Lung (tissue), 16 donors: ENCODE data around the gene DDX3Y. TPM values are rescaled to one million over a fixed set of nuclear protein-coding genes. Genes with fewer than 3 reads are reported as not detected.
A peak's percentile ranks its signal among the peaks of the same experiment; 100 is the strongest.

Source experiments
- ATAC-seq: fragments of 200-7000 bp; cut with Tn5 transposase; one replicate; pipeline ENCODE4 v1.9.1; 2020; ENCODE audit warnings: moderate number of reproducible peaks; ENCODE audit not compliant: insufficient read depth, low FRiP score
- DNase-seq, 3 donors: peaks; one replicate each; pipeline ENCODE4 v3.0.0-alpha.2; 2013 to 2017
- H3K27ac ChIP-seq, 2 donors: one replicate each; pipeline ENCODE4 v1.5.1; 2013; ENCODE audit warnings: mild to moderate bottlenecking in 2 of 2, moderate library complexity in 2 of 2, control low read depth in 1 of 2, inconsistent platforms in 1 of 2, low read depth in 1 of 2, low read length in 1 of 2
- H3K27me3 ChIP-seq, 3 donors: one replicate each; pipeline ENCODE4 v1.5.1; 2013; ENCODE audit warnings: low read length in 2 of 3; ENCODE audit not compliant: control insufficient read depth in 3 of 3, insufficient read depth in 3 of 3
- H3K36me3 ChIP-seq, 4 donors: one replicate each; pipeline ENCODE4 v1.5.1; 2013; ENCODE audit warnings: low read length in 4 of 4, mild to moderate bottlenecking in 1 of 4, moderate library complexity in 1 of 4; ENCODE audit not compliant: control insufficient read depth in 4 of 4, insufficient read depth in 4 of 4
- H3K4me1 ChIP-seq, 5 donors: one replicate each; pipeline ENCODE4 v1.5.1; 2013; ENCODE audit warnings: low read length in 5 of 5, mild to moderate bottlenecking in 2 of 5, moderate library complexity in 1 of 5; ENCODE audit not compliant: control insufficient read depth in 5 of 5, insufficient read depth in 5 of 5
- H3K4me3 ChIP-seq: one replicate; pipeline ENCODE4 v1.5.1; 2013; ENCODE audit warnings: mild to moderate bottlenecking, control low read depth, moderate library complexity
- H3K9ac ChIP-seq, 2 donors: one replicate each; pipeline ENCODE4 v1.5.1; 2013; ENCODE audit warnings: low read length in 2 of 2, control low read depth in 1 of 2; ENCODE audit not compliant: insufficient read depth in 1 of 2
- H3K9me3 ChIP-seq, 4 donors: one replicate each; pipeline ENCODE4 v1.5.1; 2013; ENCODE audit warnings: low read length in 3 of 4, mild to moderate bottlenecking in 1 of 4, moderate library complexity in 1 of 4; ENCODE audit not compliant: control insufficient read depth in 4 of 4, insufficient read depth in 3 of 4
- CTCF ChIP-seq: IDR thresholded peaks from 2 replicates; pipeline ENCODE4 v1.5.1; 2012; ENCODE audit warnings: mild to moderate bottlenecking; ENCODE audit errors: control extremely low read depth, extremely low read depth
- WGBS, 2 donors: extraction: QIAGEN DNeasy Blood & Tissue Kit; methylation state at CpG; one replicate each; pipeline ENCODE4 v1.1.7; 2013; 5-methylcytosine and 5-hydroxymethylcytosine counted together
- long read RNA-seq, 5 donors: transcript quantifications; one replicate each; lab custom pipeline, GENCODE V29; 2026
- polyA plus RNA-seq, 2 donors: library from polyadenylated mRNA; stranded (reverse); fragments of 200-250 nt; gene quantifications; one replicate each; pipeline ENCODE4 v1.2.1, GENCODE V29; 2013
- total RNA-seq, 2 donors: library from RNA; depleted of rRNA in 1 of 2; stranded (reverse); fragments of >200 nt in 1 of 2; gene quantifications; one replicate each; pipeline ENCODE4 v1.2.1, GENCODE V29; 2014 to 2021
- donor health status: control.
- donor health status: control.
- donor health status: Bipolar disorder and iron deficiency.
- donor health status: healthy.
- donor health status: DM: yes; HTN: yes; CAD: no.

DDX3Y gene
- total RNA-seq (under 1 TPM in 1 of 2 donors, not detected in 1; 0.40 TPM), polyA plus RNA-seq (10 to 100 TPM in 1 of 2 donors, not detected in 1; 33.3 TPM)
- long read RNA-seq, donor 1 = 0 reads
- long read RNA-seq, donor 2 = 0 reads
- long read RNA-seq, donor 3, full-length matches to known transcripts = 4 of 4 reads
- long read RNA-seq, donor 3, partial matches to known transcripts = 0 of 4 reads
- long read RNA-seq, donor 3, other reads (novel, unspliced or antisense) = 0 of 4 reads
- long read RNA-seq, donor 4, partial matches to known transcripts = 5 of 5 reads
- long read RNA-seq, donor 4, other reads (novel, unspliced or antisense) = 0 of 5 reads
- long read RNA-seq, donor 5 = 0 reads

- 0% methylated on average over 52 of the region's 54 CpGs; no CpG with 5 or more reads in 1 of the 2 donors for WGBS, 2 donors
- Histone ChIP-seq H3K9me3 (no peaks in the 10 kb centered on the region), H3K4me1 (peaks cover 0 to 3% (median 0%) of the 10 kb centered on the region in 5 donors), H3K27me3 (no peaks in the 10 kb centered on the region), H3K9ac (no peak within 1 kb of the TSS), H3K36me3 (no peaks in the 10 kb centered on the region), H3K4me3 (no peak within 1 kb of the TSS), H3K27ac (peak within 1 kb of the TSS in 1 of 2 donors; percentile 81)
- ATAC-seq = no peak
- peak in 1 of 3 donors; percentile 96 for DNase-seq
- TF ChIP-seq CTCF = no peak
Observed at GRCh38 chrY:12904618-12905516, at the start of gene DDX3Y. TSS of gene DDX3Y (plus strand) at chrY:12904868. CDS start at chrY:12904937, 69 bp downstream.

GRCh38 chrY:12855791-12856275 is 48.8 kb upstream of the DDX3Y start:
- DNase-seq (no peak), ATAC-seq (no peak)
- Histone ChIP-seq H3K36me3 (no peaks in the 10 kb centered on the region), H3K4me1 (no peaks in the 10 kb centered on the region), H3K9me3 (no peaks in the 10 kb centered on the region), H3K27ac (no peak overlapping the region), H3K27me3 (no peaks in the 10 kb centered on the region), H3K9ac (no peak overlapping the region), H3K4me3 (no peak overlapping the region)
- TF ChIP-seq CTCF = no peak

DNA sequence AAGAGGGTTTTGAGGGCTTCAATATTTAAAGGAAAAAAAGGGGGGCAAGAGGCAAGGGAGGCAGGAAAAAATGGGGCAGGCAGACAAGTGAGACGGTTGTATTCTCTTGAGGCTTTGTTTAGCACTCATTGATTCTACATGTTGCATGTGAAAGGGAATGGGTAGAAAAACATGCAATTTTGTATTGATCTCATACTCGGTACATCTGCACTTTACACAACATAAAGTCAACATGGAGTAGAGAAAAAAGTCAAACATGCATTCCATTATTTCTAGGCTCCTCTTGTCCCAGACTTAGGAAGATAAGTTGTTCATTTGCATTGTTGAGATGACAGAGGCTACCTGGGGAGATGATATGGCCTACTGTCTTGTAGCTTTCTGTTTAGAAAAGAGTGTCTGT is 36.7 kb upstream of the DDX3Y start:
- H3K9me3 ChIP-seq = no peaks in the 10 kb centered on the region
- 92% methylated on average over 2 of the region's 2 CpGs; no CpG with 5 or more reads in 1 of the 2 donors for WGBS, 2 donors
- H3K27me3 ChIP-seq = no peaks in the 10 kb centered on the region
- H3K4me3 ChIP-seq = no peak overlapping the region
- no peak for ATAC-seq
- no peak overlapping the region for H3K27ac ChIP-seq
- no peak for DNase-seq
- no peaks in the 10 kb centered on the region for H3K4me1 ChIP-seq
- no peak for TF ChIP-seq CTCF
- H3K9ac ChIP-seq = no peak overlapping the region
- no peaks in the 10 kb centered on the region for H3K36me3 ChIP-seq
